Liver (tissue), 3 donors: ENCODE measurements around the gene HTR3E.

Experiments
- CTCF ChIP-seq: fragments of 150-350 bp; IDR thresholded peaks from 2 replicates; pipeline ENCODE4 v1.5.1; 2017; ENCODE audit warnings: improper control_type of control experiment, low read depth, low read length; ENCODE audit not compliant: missing input control
- JUND ChIP-seq, 2 donors: IDR thresholded peaks; 2 replicates each; pipeline ENCODE4 v1.6.1; 2016; ENCODE audit warnings: antibody characterized with exemption in 2 of 2
- SP1 ChIP-seq: IDR thresholded peaks from 2 replicates; pipeline ENCODE4 v1.6.1; 2018; ENCODE audit warnings: antibody characterized with exemption, mild to moderate bottlenecking
- TAF1 ChIP-seq: conservative IDR thresholded peaks from 2 replicates; pipeline ENCODE4 v1.6.1; 2016; ENCODE audit warnings: antibody characterized with exemption, mild to moderate bottlenecking
- donor health status: healthy.
- donor health status: healthy.

DNA sequence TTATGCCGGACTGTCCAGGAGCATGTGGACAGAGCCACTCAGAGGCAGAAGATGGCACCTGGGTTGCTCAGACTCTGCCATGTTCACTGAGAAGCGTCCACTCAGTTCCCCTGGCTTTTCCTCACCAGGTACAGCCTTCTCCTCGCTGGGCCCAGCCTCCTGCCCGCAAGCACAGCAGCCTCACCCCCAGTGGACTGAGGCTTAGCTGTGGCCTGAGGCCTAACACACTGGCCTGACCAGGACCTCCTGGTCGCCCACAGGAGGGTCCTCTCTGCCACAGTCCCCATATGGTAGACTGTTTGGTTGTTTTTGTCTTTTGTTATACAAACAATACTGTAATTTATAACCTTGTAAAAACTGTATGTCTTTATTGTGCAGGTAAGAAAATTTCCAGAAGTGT lies 28.5 kb upstream of the HTR3E start:
- TF ChIP-seq CTCF: no peak
- no peak for TF ChIP-seq SP1
- TF ChIP-seq TAF1: no peak
- no peak for TF ChIP-seq JUND (IDR thresholded peaks at IDR 0.05)
